ENCODE data around the gene SLC24A4.

Gene SLC24A4

GRCh38 chr14:92280554-92281262, 42.3 kb upstream of the SLC24A4 start:
- no peak for DNase-seq
- H3K9me3 ChIP-seq = no peaks in the 10 kb centered on the region; the same call in 1 of the 2 replicates
- no peaks in the 10 kb centered on the region for H3K36me3 ChIP-seq
- no peaks in the 10 kb centered on the region for H3K27me3 ChIP-seq
- no peak for TF ChIP-seq CTCF (IDR thresholded peaks at IDR 0.05; ENCODE audit: low read depth, low read length)
- no peaks in the 10 kb centered on the region for H3K4me1 ChIP-seq
- H3K4me3 ChIP-seq (ENCODE audit: low read depth, low read length) = no peak overlapping the region

- Histone ChIP-seq H3K36me3 (no peaks in the 10 kb centered on the region), H3K9me3 (no peaks in the 10 kb centered on the region; the same call in 1 of the 2 replicates), H3K4me1 (no peaks in the 10 kb centered on the region), H3K4me3 (ENCODE audit: low read depth, low read length) (no peak overlapping the region), H3K27me3 (no peaks in the 10 kb centered on the region)
- DNase-seq = no peak
- no peak for TF ChIP-seq CTCF (IDR thresholded peaks at IDR 0.05; ENCODE audit: low read depth, low read length)
Measured at GRCh38 chr14:92282669-92283068, 40.3 kb upstream of the SLC24A4 start.

GRCh38 chr14:92285311-92285710, 37.7 kb upstream of the SLC24A4 start:
- Histone ChIP-seq H3K27me3 (no peaks in the 10 kb centered on the region), H3K36me3 (no peaks in the 10 kb centered on the region), H3K9me3 (no peaks in the 10 kb centered on the region; the same call in 1 of the 2 replicates), H3K4me3 (ENCODE audit: low read depth, low read length) (no peak overlapping the region), H3K4me1 (no peaks in the 10 kb centered on the region)
- no peak for DNase-seq
- no peak for TF ChIP-seq CTCF (IDR thresholded peaks at IDR 0.05; ENCODE audit: low read depth, low read length)

- peaks cover 4% of the 10 kb centered on the region; the same call in 1 of the 2 replicates for H3K27me3 ChIP-seq
- no peaks in the 10 kb centered on the region; the same call in 1 of the 2 replicates for H3K9me3 ChIP-seq
- no peak for TF ChIP-seq CTCF (IDR thresholded peaks at IDR 0.05; ENCODE audit: low read depth, low read length)
- DNase-seq = no peak
- no peaks in the 10 kb centered on the region for H3K36me3 ChIP-seq
- H3K4me3 ChIP-seq (ENCODE audit: low read depth, low read length) = no peak overlapping the region
- H3K4me1 ChIP-seq = no peaks in the 10 kb centered on the region
Measured at GRCh38 chr14:92287987-92288386, 35.0 kb upstream of the SLC24A4 start.

- Histone ChIP-seq H3K9me3 (no peaks in the 10 kb centered on the region; the same call in 1 of the 2 replicates), H3K4me3 (ENCODE audit: low read depth, low read length) (no peak overlapping the region), H3K36me3 (no peaks in the 10 kb centered on the region), H3K27me3 (peaks cover 7% of the 10 kb centered on the region; the same call in 1 of the 2 replicates), H3K4me1 (no peaks in the 10 kb centered on the region)
- TF ChIP-seq CTCF (IDR thresholded peaks at IDR 0.05; ENCODE audit: low read depth, low read length) = no peak
- DNase-seq = no peak
Measured at GRCh38 chr14:92288994-92289660, 33.8 kb upstream of the SLC24A4 start.

- H3K9me3 ChIP-seq = no peaks in the 10 kb centered on the region
- H3K27me3 ChIP-seq = peaks cover 13% of the 10 kb centered on the region; the same call in 1 of the 2 replicates
- no peaks in the 10 kb centered on the region for H3K4me1 ChIP-seq
- no peaks in the 10 kb centered on the region for H3K36me3 ChIP-seq
- DNase-seq = no peak
- no peak overlapping the region for H3K4me3 ChIP-seq (ENCODE audit: low read depth, low read length)
- no peak for TF ChIP-seq CTCF (IDR thresholded peaks at IDR 0.05; ENCODE audit: low read depth, low read length)
Measured at GRCh38 chr14:92292673-92293072, 30.3 kb upstream of the SLC24A4 start.

Measured in BE2C (cell line).